ENCODE results near the gene BFAR. TPM values are rescaled to one million over a fixed set of nuclear protein-coding genes. Genes with fewer than 3 reads are reported as not detected.

Gene BFAR
- polyA plus RNA-seq, 1 of the 3 experiments (the other 2 are of a cell fraction) = 48.3 TPM

- Histone ChIP-seq H3K79me2 (ENCODE audit: insufficient read depth) (no peaks in the 10 kb centered on the region), H3F3A (replicated peaks; ENCODE audit: insufficient read depth) (no peaks in the 10 kb centered on the region), H2AFZ (ENCODE audit: low read depth) (no peak overlapping the region), H3K27ac (ENCODE audit: low read depth in 2 of 2, low read length in 1 of 2) (no peak overlapping the region), H3K36me3 (replicated peaks in 1 of 2; ENCODE audit: control insufficient read depth in 1 of 2, insufficient read depth in 2 of 2, low read length in 1 of 2) (peaks cover 27 to 33% of the 10 kb centered on the region in 2 experiments), H4K20me1 (ENCODE audit: insufficient read depth) (no peaks in the 10 kb centered on the region), H3K4me2 (no peak overlapping the region), H3K9me3 (no peaks in the 10 kb centered on the region), H3K9me2 (no peaks in the 10 kb centered on the region), H3K27me3 (ENCODE audit: insufficient read depth) (no peaks in the 10 kb centered on the region), H3K9ac (no peak overlapping the region), H3K4me3 (ENCODE audit: low read depth in 2 of 2, low read length in 1 of 2) (no peak overlapping the region), H3K4me1 (ENCODE audit: control insufficient read depth in 1 of 2, insufficient read depth in 2 of 2, low read depth in 1 of 2, low read length in 1 of 2) (no peaks in the 10 kb centered on the region)
- 86% methylated on average over 11 of the region's 16 CpGs for WGBS (ENCODE audit: low lambda C conversion rate)
- no peak for DNase-seq
- CTCF ChIA-PET = no interaction called here
- POLR2A ChIA-PET = no interaction called here
- TF ChIP-seq RXRA (IDR thresholded peaks at IDR 0.05; ENCODE audit: borderline replicate concordance, low read depth) = no peak
- TF ChIP-seq ELF1 (IDR thresholded peaks at IDR 0.05) = no peak
- TF ChIP-seq RAD21 (IDR thresholded peaks at IDR 0.05; ENCODE audit: low read length) = no peak
These were observed 34.9 kb downstream of the BFAR start for GRCh38 chr16:14667347-14668266.

- no peak overlapping the region for H3K4me2 ChIP-seq
- H3K9me2 ChIP-seq = no peaks in the 10 kb centered on the region
- H3K79me2 ChIP-seq (ENCODE audit: insufficient read depth) = no peaks in the 10 kb centered on the region
- ChIA-PET POLR2A (interaction anchor here (0.6 kb wide), 1 partner anchor 33 kb away, joined by 7 read pairs; no protein-coding TSS in a partner anchor), CTCF (no interaction called here)
- H3K9ac ChIP-seq = no peak overlapping the region
- H3K4me1 ChIP-seq (ENCODE audit: control insufficient read depth in 1 of 2, insufficient read depth in 2 of 2, low read depth in 1 of 2, low read length in 1 of 2) = no peaks in the 10 kb centered on the region
- H3K36me3 ChIP-seq (replicated peaks in 1 of 2; ENCODE audit: control insufficient read depth in 1 of 2, insufficient read depth in 2 of 2, low read length in 1 of 2) = peaks cover 24 to 27% of the 10 kb centered on the region in 2 experiments
- no peaks in the 10 kb centered on the region for H4K20me1 ChIP-seq (ENCODE audit: insufficient read depth)
- no peak for DNase-seq
- H3K4me3 ChIP-seq (ENCODE audit: low read depth in 2 of 2, low read length in 1 of 2) = no peak overlapping the region
- WGBS (ENCODE audit: low lambda C conversion rate) = 91% methylated on average over 7 of the region's 7 CpGs
- H3K27ac ChIP-seq (ENCODE audit: low read depth in 2 of 2, low read length in 1 of 2) = no peak overlapping the region
- no peaks in the 10 kb centered on the region for H3K27me3 ChIP-seq (ENCODE audit: insufficient read depth)
- no peak for TF ChIP-seq RFX5 (IDR thresholded peaks at IDR 0.05; ENCODE audit: low read length)
- TF ChIP-seq POLR2AphosphoS5 (IDR thresholded peaks at IDR 0.05; ENCODE audit: low read depth, low read length) = no peak
- TF ChIP-seq MEF2A (IDR thresholded peaks at IDR 0.05; ENCODE audit: borderline replicate concordance, low read depth) = no peak
- no peak for TF ChIP-seq ZBTB33 (IDR thresholded peaks at IDR 0.05; ENCODE audit: borderline replicate concordance, low read depth)
- no peak for TF ChIP-seq FOSL2 (IDR thresholded peaks at IDR 0.05; ENCODE audit: borderline replicate concordance, low read depth)
- TF ChIP-seq USF1 (IDR thresholded peaks at IDR 0.05; ENCODE audit: borderline replicate concordance, low read depth) = no peak
- no peak for TF ChIP-seq JUND (IDR thresholded peaks at IDR 0.05)
- TF ChIP-seq GATA2 (CRISPR knock-in tag; IDR thresholded peaks at IDR 0.05) = no peak
- no peak for TF ChIP-seq USF2 (IDR thresholded peaks at IDR 0.05; ENCODE audit: borderline replicate concordance, low read depth, low read length)
- no peak for TF ChIP-seq YY1 (IDR thresholded peaks at IDR 0.05; ENCODE audit: low read depth)
- no peaks in the 10 kb centered on the region for H3K9me3 ChIP-seq
- no peak overlapping the region for H2AFZ ChIP-seq (ENCODE audit: low read depth)
- no peaks in the 10 kb centered on the region for H3F3A ChIP-seq (replicated peaks; ENCODE audit: insufficient read depth)
These were observed 35.9 kb downstream of the BFAR start for GRCh38 chr16:14668556-14669223.
